Measurements from ENCODE around the gene FTL.

The FTL gene

DNA sequence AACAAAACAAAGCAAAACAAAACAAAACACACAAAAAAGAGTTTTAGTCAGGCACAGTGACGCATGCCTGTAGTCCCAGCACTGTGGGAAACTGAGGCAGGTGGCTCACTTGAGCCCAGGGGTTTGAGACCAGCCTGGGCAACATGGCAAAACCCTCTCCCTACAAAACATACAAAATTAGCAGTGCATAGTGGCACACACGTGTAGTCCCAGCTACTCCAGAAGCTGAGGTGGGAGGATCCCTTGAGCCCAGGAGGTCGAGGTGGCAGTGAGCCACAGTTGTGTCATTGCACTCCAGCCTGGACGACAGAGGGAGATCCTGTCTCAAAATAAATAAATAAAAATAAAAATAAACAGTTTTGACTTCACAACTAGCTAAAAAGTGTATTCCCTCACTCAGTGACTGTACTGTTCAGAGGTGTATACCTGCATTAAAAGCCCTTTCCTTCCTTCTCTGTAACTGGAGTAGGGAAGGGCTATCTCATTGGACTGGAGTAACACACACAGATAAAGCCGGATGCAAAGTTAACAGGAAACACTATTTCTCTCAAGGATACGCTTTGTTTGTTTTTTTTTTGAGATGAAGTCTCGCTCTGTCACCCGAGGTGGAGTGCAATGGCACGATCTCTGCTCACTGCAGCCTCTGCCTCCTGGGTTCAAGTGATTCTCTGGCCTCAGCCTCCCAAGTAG lies 14.1 kb upstream of the FTL start:
- POLR2A ChIA-PET = interaction anchor here (0.6 to 1.4 kb wide), 2 partner anchors 14 to 71 kb away, joined by 4 read pairs; partner anchors contain the start of gene FTL
- no peak overlapping the region for H3K4me3 ChIP-seq (ENCODE audit: low read depth, low read length)
- TF ChIP-seq, protein P1, sequence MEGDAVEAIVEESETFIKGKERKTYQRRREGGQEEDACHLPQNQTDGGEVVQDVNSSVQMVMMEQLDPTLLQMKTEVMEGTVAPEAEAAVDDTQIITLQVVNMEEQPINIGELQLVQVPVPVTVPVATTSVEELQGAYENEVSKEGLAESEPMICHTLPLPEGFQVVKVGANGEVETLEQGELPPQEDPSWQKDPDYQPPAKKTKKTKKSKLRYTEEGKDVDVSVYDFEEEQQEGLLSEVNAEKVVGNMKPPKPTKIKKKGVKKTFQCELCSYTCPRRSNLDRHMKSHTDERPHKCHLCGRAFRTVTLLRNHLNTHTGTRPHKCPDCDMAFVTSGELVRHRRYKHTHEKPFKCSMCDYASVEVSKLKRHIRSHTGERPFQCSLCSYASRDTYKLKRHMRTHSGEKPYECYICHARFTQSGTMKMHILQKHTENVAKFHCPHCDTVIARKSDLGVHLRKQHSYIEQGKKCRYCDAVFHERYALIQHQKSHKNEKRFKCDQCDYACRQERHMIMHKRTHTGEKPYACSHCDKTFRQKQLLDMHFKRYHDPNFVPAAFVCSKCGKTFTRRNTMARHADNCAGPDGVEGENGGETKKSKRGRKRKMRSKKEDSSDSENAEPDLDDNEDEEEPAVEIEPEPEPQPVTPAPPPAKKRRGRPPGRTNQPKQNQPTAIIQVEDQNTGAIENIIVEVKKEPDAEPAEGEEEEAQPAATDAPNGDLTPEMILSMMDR (IDR thresholded peaks at IDR 0.05; ENCODE audit: insufficient read depth, low read length, missing control alignments) = no peak
- DNase-seq (ENCODE audit: low read depth, low spot score) = no peak
- CTCF ChIA-PET = no interaction called here

DNA sequence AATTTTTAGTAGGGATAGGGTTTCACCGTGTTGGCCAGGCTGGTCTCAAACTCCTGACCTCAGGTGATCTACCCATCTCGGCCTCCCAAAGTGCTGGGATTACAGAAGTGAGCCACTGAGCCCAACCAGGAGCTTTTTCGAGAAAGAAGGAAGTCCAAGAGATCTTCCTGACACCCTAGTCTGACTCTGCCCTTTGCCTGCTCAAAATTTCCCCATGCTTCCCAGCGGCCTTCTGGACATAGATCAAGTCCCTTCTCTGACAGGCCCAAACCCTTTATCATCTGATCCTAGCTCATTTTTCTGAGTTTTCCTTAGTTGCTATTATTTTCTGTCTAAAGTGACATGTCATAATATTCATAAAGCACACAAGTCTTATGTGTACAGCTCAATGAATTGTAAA lies 12.0 kb upstream of the FTL start:
- no peak overlapping the region for H3K4me3 ChIP-seq (ENCODE audit: low read depth, low read length)
- ChIA-PET POLR2A (no interaction called here), CTCF (interaction anchor here (0.7 to 2.1 kb wide), 5 partner anchors 17 to 112 kb away, joined by 3 to 6 read pairs (median 3); partner anchors contain the start of gene RUVBL2)
- TF ChIP-seq, protein P1 (IDR thresholded peaks at IDR 0.05; ENCODE audit: insufficient read depth, low read length, missing control alignments) = no peak
- DNase-seq (ENCODE audit: low read depth, low spot score) = no peak

DNA sequence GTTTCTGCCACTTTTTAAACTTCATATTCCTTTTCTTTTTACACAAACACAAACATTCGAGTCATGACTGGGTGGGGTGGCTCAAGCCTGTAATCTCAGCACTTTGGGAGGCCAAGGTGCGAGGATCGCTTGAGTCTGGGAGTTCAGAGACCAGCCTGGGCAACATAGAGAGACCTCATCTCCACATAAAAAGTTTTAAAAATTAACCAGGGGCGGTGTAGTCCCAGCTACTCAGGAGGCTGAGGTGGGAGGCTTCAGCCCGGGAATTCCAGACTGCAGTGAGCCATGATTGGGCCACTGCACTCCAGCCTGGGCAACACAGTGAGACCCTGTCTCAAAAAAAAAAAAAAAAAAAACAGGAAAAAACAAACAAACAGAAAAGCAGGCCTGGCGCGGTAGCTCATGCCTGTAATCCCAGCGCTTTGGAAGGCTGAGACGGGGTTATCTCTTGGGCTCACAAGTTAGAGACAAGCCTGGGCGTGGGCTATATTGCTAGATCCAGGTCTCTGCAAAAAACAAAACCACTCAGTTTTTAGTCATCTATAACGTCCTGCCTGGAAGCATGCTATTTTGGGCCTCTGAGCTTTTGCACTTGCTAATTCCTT lies 11.0 kb upstream of the FTL start:
- CTCF ChIA-PET = interaction anchor here (0.9 to 2.1 kb wide), 6 partner anchors 10 to 159 kb away, joined by 3 to 6 read pairs (median 4); no protein-coding TSS in a partner anchor
- peak overlapping the region; percentile 94 for H3K4me3 ChIP-seq (ENCODE audit: low read depth, low read length)
- no peak for DNase-seq (ENCODE audit: low read depth, low spot score)
- TF ChIP-seq, protein P1 (IDR thresholded peaks at IDR 0.05; ENCODE audit: insufficient read depth, low read length, missing control alignments) = no peak
- POLR2A ChIA-PET = interaction anchor here (0.6 to 2.1 kb wide), 7 partner anchors 10 to 81 kb away, joined by 3 to 18 read pairs (median 5); partner anchors contain the start of genes FTL and PPP1R15A

DNA sequence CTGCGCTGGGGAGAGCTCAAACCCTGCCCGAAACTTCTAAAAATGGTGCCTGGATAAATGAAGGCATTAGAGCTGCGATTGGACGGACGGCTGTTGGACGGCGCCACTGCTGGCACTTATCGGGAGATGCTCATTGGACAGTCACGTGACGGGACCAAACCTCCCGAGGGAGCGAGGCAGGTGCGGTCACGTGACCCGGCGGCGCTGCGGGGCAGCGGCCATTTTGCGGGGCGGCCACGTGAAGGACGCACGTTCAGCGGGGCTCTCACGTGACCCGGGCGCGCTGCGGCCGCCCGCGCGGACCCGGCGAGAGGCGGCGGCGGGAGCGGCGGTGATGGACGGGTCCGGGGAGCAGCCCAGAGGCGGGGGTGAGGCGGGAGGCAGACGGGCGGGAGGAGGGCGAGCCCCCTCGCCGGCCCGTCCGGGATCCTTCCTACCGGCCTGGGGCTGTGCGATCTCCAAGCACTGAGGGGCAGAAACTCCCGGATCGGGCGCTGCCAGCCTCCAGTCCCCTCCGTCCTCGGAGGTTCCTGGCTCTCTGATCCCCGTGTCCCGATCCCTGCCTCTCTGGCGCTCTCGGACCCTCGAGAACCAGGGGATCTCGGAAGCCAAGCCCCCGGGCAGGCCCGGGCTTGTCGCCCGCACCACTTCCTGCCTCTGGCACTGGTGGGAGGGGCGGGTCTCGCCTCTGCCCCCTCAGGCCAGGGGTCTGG lies 10.4 kb upstream of the FTL start, which contains the start of gene BAX:
BAX (plus strand) TSS at position 281 of the 713 bp plus-strand sequence; CDS start at position 335, 54 bp downstream.
- POLR2A ChIA-PET = interaction anchor here (0.6 to 2.1 kb wide), 7 partner anchors 9 to 82 kb away, joined by 3 to 18 read pairs (median 5); partner anchors contain the start of genes FTL and PPP1R15A
- no peak for DNase-seq (ENCODE audit: low read depth, low spot score)
- CTCF ChIA-PET = interaction anchor here (0.9 to 2.1 kb wide), 5 partner anchors 11 to 159 kb away, joined by 3 to 6 read pairs (median 3); no protein-coding TSS in a partner anchor

DNA sequence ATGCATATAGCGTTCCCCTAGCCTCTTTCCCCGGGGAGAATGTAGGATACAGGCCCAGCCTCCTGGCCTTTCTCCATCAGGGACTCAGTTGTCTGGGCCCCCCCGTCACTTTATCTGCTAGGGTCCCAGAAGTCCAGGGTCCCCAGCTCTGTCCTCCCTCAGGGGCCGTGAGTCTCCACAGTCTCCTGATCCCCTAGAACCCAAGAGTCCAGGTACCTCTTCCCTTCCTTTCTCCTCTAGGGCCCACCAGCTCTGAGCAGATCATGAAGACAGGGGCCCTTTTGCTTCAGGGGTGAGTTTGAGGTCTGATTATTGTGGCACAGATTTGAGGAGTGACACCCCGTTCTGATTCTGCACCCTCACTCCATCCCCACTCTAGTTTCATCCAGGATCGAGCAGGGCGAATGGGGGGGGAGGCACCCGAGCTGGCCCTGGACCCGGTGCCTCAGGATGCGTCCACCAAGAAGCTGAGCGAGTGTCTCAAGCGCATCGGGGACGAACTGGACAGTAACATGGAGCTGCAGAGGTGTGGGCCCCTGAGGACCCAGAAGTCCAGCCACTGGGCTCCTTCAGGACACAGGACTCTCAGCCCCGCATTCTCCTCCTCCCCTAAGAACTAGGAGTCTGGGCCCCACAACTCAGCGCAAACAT lies 9.7 kb upstream of the FTL start:
- TF ChIP-seq, protein P1 (IDR thresholded peaks at IDR 0.05; ENCODE audit: insufficient read depth, low read length, missing control alignments) = no peak
- DNase-seq (ENCODE audit: low read depth, low spot score) = no peak
- peak overlapping the region; percentile 94 for H3K4me3 ChIP-seq (ENCODE audit: low read depth, low read length)
- CTCF ChIA-PET = interaction anchor here (1.1 to 1.3 kb wide), 2 partner anchors 36 to 160 kb away, joined by 3 to 4 read pairs; no protein-coding TSS in a partner anchor
- POLR2A ChIA-PET = interaction anchor here (0.9 to 2.1 kb wide), 4 partner anchors 9 to 83 kb away, joined by 3 to 18 read pairs (median 9); partner anchors contain the start of genes FTL and PPP1R15A

More for the DNA sequence above, 10.4 kb upstream of the FTL start, which contains the start of gene BAX:
- TF ChIP-seq, protein P1 (IDR thresholded peaks at IDR 0.05; ENCODE audit: insufficient read depth, low read length, missing control alignments) = peak; percentile 12
- H3K4me3 ChIP-seq (ENCODE audit: low read depth, low read length) = peak within 1 kb of the TSS; percentile 94
